HuH-7.5 (cell line): ENCODE results near the gene ADGRL3.
"Not testable (repeated sequence)": the region's sequence is repeated elsewhere in the genome, so short reads cannot be mapped to it uniquely, and the experiment has no call there.

Experiments
- DNase-seq: peaks from one replicate; pipeline ENCODE4 v3.0.0; 2011; ENCODE audit warnings: low spot score

ADGRL3 gene

GRCh38 chr4:61817071-61817470 is 616.9 kb downstream of the ADGRL3 start:
- DNase-seq, result no peak

DNA sequence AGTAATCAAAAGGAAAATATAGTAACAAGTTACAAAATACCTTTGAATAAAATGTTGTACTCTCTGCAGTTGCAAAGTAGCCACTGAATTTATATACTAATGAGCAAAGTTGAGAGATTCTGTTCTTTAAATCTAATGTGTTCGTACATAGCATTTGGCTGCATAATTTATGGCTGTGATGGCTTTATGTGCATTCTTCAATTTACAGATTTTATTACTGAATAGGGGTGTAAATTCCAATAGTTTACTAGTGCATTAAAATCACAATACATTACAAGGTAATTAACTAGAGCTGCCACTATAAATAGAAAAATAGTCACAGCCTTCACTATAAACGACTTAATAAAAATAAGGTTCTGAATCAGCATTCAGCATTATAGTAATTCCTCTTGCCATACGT is 620.0 kb downstream of the ADGRL3 start:
- no peak for DNase-seq

- no peak for DNase-seq
Observed at GRCh38 chr4:61824454-61824853, 624.3 kb downstream of the ADGRL3 start.

DNA sequence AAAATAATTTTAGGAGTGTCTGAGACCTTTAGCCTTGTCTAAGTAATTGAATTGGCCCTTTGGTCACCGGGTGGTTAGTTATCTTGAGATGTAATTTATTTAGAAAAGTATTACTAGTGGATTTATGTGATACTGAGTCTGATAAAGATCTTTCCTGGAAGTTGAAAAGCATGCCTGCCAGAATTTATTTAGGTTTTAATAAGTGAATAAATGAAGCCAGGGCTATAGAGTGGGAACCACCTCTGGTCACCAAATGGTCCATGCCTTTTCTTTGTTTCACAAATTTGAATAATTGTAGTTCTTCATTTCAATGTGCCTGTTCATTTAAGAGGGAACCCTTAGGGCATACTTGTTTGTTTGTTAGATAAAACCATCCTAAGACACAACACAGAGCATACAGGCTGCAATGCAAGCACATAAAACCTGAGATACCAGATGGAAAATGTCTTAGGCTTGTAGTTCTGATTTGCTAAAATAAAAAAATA is 627.8 kb downstream of the ADGRL3 start:
- no peak for DNase-seq

DNA sequence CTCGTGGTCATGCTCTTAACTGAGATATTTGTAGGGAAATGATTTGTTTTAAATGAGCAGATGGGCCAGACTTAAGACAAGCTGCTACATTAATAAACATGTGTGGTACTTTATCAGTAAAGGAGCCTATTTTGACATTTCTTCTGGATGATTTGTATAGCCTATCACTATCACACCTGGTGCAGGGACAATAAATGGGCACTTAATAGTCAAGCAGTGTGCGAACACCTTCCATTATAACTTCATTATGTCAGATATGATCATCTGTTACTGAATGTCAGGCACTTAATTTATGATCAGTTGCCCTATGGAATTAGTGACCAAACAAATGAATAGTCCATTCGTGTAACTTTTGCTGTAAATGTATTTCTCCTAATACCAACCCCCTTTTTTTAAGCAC is 628.8 kb downstream of the ADGRL3 start:
- no peak for DNase-seq

DNA sequence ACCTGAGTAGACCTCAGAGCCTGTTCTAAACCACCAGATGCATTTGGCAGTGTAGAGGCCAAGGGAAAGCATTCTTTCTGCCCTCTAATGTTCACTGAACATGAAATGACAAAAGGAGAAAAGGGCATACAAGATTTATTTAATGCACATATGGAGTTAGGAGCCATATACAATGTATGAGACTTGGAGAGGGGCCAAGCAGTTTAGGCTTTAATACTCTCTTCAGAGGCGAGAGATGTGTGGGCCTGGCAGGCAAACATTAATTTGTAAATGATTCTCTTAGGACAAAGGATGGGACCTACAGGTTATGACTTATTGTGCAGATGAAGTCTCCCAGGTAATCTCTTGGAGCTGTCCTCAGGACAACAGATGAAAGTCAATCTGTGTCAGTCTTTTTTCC is 631.9 kb downstream of the ADGRL3 start:
- no peak for DNase-seq

DNA sequence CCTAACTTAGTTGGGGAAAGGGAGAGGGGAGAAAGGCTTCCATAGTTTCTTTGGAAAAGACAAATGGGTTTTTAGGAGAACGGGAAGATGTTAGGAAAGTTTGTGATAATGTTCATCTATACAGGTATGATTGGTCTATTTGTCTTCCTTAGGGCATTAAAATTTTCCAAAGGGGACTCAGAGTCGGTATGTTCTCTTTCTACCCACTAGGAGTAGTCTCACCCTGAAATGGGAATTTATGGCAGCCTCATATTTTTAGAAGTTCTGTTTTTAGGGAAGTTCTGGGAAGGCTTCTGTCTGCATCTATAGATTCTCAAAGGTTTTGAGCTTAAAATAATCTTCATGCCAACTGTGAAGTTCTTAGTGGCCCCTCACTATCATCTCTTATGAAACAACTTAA is 637.3 kb downstream of the ADGRL3 start:
- no peak for DNase-seq

- DNase-seq, result no peak
Observed at GRCh38 chr4:61838072-61838471, 637.9 kb downstream of the ADGRL3 start.

GRCh38 chr4:61841714-61842113 is 641.6 kb downstream of the ADGRL3 start:
- DNase-seq, result no peak

- DNase-seq, result no peak
Observed at GRCh38 chr4:61851126-61851525, 651.0 kb downstream of the ADGRL3 start.

GRCh38 chr4:61852105-61852504 is 652.0 kb downstream of the ADGRL3 start:
- not testable (repeated sequence) for DNase-seq

DNA sequence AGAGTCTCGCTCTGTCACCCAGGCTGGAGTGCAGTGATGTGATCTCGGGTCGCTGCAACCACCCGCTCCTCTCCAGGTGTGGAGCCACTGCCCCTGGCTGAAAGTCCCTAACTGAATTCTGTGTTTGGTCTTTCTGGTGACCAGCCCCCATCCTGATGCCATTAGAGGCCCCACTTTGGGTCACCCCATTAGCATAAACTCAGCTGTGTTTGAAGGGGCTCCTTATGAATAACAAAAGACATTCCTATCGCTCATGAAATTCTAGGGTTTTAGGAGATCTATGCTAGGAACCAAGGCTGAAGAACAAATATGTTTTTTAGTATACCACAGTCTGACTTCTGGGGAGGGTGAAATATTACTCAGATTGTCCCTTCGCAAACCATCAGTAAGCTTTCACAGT is 652.9 kb downstream of the ADGRL3 start:
- no peak for DNase-seq

- no peak for DNase-seq
Observed at GRCh38 chr4:61860376-61860775, 660.2 kb downstream of the ADGRL3 start.

GRCh38 chr4:61864286-61864685 is 664.2 kb downstream of the ADGRL3 start:
- no peak for DNase-seq

DNA sequence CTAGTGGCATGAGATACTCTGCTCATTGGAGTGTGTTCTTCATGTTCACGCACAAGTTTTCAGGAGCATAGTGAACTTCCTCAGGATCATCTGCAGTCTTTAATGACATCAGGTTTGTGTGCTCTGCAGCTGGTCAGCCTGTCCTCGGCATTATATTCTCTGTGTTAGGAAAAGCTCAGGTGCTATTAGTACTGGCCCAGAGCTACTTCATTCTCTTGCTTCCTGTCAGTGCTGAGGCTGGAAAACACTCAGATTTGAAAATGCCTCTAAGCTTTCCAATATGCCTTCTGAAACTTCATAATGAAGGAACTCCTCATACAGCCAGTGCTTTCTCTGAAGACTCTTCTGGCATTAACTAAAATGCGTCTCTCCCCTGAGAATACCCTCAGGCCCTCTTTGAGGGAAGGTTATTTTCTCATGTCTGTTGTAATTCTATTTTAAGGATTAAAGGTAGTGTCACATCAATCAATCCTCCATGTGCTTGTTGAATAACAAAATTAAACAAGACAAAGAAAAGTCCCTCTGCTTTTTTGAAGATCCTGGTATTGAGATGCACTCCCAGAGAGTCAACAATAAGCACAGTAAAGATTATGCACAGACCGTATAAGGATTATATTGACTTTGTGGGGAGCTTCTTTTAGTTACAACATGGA is 666.4 kb downstream of the ADGRL3 start:
- no peak for DNase-seq

- DNase-seq, result no peak
Observed at GRCh38 chr4:61872983-61873382, 672.9 kb downstream of the ADGRL3 start.

DNA sequence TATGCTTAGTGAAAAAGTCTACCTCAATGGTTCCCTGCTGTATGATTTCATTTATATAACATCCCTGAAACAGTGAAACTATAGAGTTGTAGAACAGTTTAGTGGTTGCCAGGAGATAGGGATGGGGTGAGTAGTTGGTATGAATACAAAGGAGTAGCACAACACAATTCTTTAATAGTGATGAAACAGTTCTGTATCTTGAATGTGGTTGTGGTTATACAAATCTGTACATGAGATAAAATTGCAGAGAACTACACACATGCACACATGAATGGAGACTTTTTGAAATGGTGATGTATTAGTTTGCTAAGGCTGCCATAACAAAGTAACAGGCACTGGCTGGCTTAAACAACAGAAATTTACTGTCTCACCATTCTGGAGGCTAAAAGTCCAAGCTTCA is 677.1 kb downstream of the ADGRL3 start:
- no peak for DNase-seq

GRCh38 chr4:61877893-61878292 is 677.8 kb downstream of the ADGRL3 start:
- no peak for DNase-seq

DNA sequence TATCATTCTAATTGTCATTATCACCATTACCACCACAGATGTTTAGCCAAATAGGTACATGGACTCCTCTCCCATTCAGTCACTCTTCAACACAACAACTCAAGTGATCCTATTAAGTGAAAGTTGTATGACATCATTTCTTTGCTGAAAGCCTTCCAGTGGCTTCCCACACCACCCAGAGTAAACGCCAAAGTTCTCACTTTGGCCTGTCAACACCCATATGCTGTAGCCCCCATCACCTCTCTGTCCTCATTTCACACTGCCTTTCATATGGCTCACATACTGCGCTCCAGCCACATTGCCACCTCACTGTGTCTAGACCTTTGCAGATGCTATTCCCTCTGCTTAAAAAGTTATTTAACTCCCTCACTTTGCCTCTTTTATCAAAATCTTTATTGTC is 682.3 kb downstream of the ADGRL3 start:
- DNase-seq, result no peak

DNA sequence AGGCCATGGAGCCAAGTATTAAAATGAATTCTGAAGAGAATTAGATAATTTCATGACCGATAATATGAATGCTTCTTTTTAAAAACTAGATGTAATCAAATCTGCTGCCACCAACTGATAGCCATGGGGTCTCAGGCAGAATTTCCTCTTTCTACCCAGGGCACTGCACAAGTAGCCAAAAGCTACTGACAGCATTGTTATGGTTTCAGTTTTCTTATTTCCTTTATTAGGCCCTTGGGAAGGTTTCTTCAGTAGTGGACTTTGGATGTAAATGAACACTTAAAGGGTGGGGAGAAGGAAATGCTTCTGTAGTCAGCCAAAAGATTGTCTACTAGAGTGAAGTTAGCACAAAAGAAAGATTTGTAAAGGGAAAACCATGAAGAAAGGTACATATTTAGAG is 686.0 kb downstream of the ADGRL3 start:
- no peak for DNase-seq

DNA sequence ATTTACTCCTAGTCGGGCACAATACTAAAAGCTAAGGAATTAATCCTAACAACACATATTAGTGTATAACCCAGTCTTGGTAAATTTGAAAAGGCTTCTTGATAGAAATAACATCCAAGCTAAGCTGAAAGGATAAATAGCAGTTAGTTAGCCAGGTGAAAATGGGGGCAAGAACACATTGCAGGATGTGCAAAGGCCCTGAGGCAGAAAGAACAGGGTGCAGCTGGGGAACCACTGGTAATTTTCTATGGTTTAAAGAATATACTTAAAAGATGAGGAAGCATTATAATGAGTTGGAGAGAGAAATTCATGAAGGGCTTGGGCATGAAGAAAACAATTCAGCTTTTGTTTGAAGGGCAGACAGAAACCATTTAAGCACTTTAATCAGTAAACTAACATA is 689.0 kb downstream of the ADGRL3 start:
- no peak for DNase-seq

GRCh38 chr4:61890321-61890720 is 690.2 kb downstream of the ADGRL3 start:
- no peak for DNase-seq

DNA sequence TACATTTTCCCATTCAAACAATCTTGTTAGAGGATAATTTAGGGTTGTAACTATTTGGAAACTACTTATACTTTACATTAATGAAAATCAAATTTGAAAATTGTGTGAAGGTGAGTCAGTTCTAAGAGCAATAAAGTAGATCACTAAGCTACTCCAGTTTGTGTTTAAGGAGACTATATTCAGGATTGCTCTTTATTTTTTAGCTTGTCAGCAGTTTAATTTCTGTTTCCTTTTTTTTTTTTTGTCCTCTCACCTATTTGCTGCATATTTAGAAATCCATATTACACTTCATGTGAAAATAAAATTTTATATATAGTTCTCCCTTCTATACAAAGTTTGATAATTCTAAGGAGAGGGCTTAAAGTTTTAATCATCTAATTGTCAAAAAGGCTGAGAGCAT is 691.8 kb downstream of the ADGRL3 start:
- DNase-seq, result no peak

DNA sequence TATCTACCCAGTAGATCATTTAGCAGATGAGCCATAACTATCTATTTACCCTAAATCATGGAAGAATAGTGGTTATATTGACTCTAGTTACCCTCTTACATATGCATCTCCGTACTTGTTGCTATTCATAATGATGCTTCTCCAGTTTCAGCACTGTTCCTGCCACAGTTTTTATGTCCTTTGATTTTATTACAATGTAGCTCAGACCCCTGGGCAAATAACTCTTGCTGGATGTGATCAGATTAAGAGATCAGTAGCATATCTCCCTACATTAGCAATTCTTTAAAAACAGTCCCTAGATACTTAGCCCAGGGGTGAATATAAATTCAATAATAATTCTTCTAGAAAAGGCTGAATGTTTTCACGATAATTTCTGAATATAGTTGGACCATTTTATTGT is 696.5 kb downstream of the ADGRL3 start:
- no peak for DNase-seq

GRCh38 chr4:61909031-61909430 is 708.9 kb downstream of the ADGRL3 start:
- DNase-seq, result no peak
